Esophagus muscularis mucosa (tissue), 4 donors: ENCODE measurements around the gene CNGA4. TPM values are rescaled to one million over a fixed set of nuclear protein-coding genes. Genes with fewer than 3 reads are reported as not detected.

Source experiments
- DNase-seq: peaks from one replicate; pipeline ENCODE4 v3.0.0-alpha.2; 2017; ENCODE audit errors: extremely low spot score
- H3K27ac ChIP-seq, 4 donors: fragments of 200-600 bp; sonication (generic); replicated peaks in 1 of 4; 1 replicate in 3 of 4; 2 replicates in 1 of 4; pipeline ENCODE4 v1.5.1; 2016 to 2019; ENCODE audit warnings: mild to moderate bottlenecking in 1 of 4
- H3K27me3 ChIP-seq, 4 donors: fragments of 200-600 bp; sonication (generic); one replicate each; pipeline versions ENCODE4 v1.5.1 to v1.6.0; 2016 to 2019
- H3K36me3 ChIP-seq, 4 donors: fragments of 200-600 bp; sonication (generic); one replicate each; pipeline ENCODE4 v1.5.1; 2016 to 2019
- H3K4me1 ChIP-seq, 4 donors: fragments of 200-600 bp; sonication (generic); one replicate each; pipeline ENCODE4 v1.5.1; 2016 to 2019
- H3K4me3 ChIP-seq, 4 donors: fragments of 200-600 bp; sonication (generic); 1 replicate in 2 of 4; 2 replicates in 2 of 4; pipeline ENCODE4 v1.5.1; 2016 to 2019; ENCODE audit warnings: mild to moderate bottlenecking in 4 of 4, moderate library complexity in 1 of 4
- H3K9me3 ChIP-seq, 4 donors: fragments of 200-600 bp; sonication (generic); 1 replicate in 3 of 4; 2 replicates in 1 of 4; pipeline ENCODE4 v1.5.1; 2016 to 2019
- CTCF ChIP-seq, 3 experiments: fragments of 200-600 bp in 2 of 3; fragments of 450-650 bp in 1 of 3; sonication (generic) in 2 of 3; IDR thresholded peaks; one replicate each; pipeline ENCODE4 v1.5.1; 2017 to 2019; ENCODE audit warnings: antibody characterized with exemption in 3 of 3, mild to moderate bottlenecking in 2 of 3, moderate library complexity in 1 of 3
- EP300 ChIP-seq: sonication (generic); formaldehyde crosslinking; IDR thresholded peaks from one replicate; pipeline ENCODE4 v1.6.1; 2017; ENCODE audit warnings: antibody characterized with exemption
- POLR2A ChIP-seq: fragments of 450-650 bp; IDR thresholded peaks from one replicate; pipeline ENCODE4 v1.6.1; 2017; ENCODE audit warnings: antibody characterized with exemption, moderate library complexity, mild to moderate bottlenecking, low read depth
- POLR2AphosphoS5 ChIP-seq, 2 donors: sonication (generic); formaldehyde crosslinking; IDR thresholded peaks; one replicate each; pipeline ENCODE4 v1.6.1; 2017; ENCODE audit warnings: antibody characterized with exemption in 2 of 2
- WGBS: methylation state at CpG from one replicate; pipeline ENCODE4 v1.1.5; 2018; 5-methylcytosine and 5-hydroxymethylcytosine counted together
- intact Hi-C: fragments of 100-400 bp; cut with DNase I; formaldehyde crosslinking; loops from one replicate; pipeline ENCODE4 v1.15.1; 2023
- total RNA-seq, 4 donors: library from RNA; depleted of rRNA; stranded (reverse); fragments of >200 nt; gene quantifications; one replicate each; pipeline versions ENCODE4 v1.1.0 to v1.2.1, GENCODE V29; 2016

Gene CNGA4
- total RNA-seq, 4 donors from 2014 or later = not detected

- no peaks in the 10 kb centered on the region for H3K9me3 ChIP-seq
- H3K4me3 ChIP-seq = no peak overlapping the region
- intact Hi-C loops = no loop called here
- H3K4me1 ChIP-seq = peaks cover 9 to 21% (median 19%) of the 10 kb centered on the region in 4 donors
- TF ChIP-seq CTCF (IDR thresholded peaks at IDR 0.05) (no peak), POLR2AphosphoS5 (IDR thresholded peaks at IDR 0.05) (no peak), POLR2A (no peak), EP300 (no peak)
- H3K27me3 ChIP-seq = peaks cover 0 to 14% (median 0%) of the 10 kb centered on the region in 4 donors
- no peak for DNase-seq
- 96% methylated on average over 5 of the region's 5 CpGs for WGBS
- H3K36me3 ChIP-seq = no peaks in the 10 kb centered on the region
- H3K27ac ChIP-seq = no peak overlapping the region
These were observed 1.1 kb upstream of the CNGA4 start for GRCh38 chr11:6237761-6238302.

- intact Hi-C loops = no loop called here
- TF ChIP-seq EP300 = no peak
- TF ChIP-seq POLR2AphosphoS5 (IDR thresholded peaks at IDR 0.05) = no peak
- no peak for TF ChIP-seq POLR2A
- TF ChIP-seq CTCF (IDR thresholded peaks at IDR 0.05) = no peak
- no peaks in the 10 kb centered on the region for H3K36me3 ChIP-seq
- peaks cover 0 to 18% (median 0%) of the 10 kb centered on the region in 4 donors for H3K27me3 ChIP-seq
- H3K4me3 ChIP-seq = no peak overlapping the region
- peaks cover 0 to 6% (median 6%) of the 10 kb centered on the region in 4 donors for H3K4me1 ChIP-seq
- 95% methylated on average over 28 of the region's 28 CpGs for WGBS
- no peak for DNase-seq
- H3K9me3 ChIP-seq = no peaks in the 10 kb centered on the region
- no peak overlapping the region for H3K27ac ChIP-seq
These were observed 1.2 kb downstream of the CNGA4 start for GRCh38 chr11:6240139-6240538.

GRCh38 chr11:6240781-6241180 is 1.9 kb downstream of the CNGA4 start:
- H3K9me3 ChIP-seq = no peaks in the 10 kb centered on the region

GRCh38 chr11:6241316-6241715 is 2.4 kb downstream of the CNGA4 start:
- Histone ChIP-seq H3K27me3 (peaks cover 0 to 18% (median 0%) of the 10 kb centered on the region in 4 donors), H3K27ac (no peak overlapping the region), H3K4me3 (no peak overlapping the region), H3K9me3 (no peaks in the 10 kb centered on the region), H3K4me1 (no peaks in the 10 kb centered on the region), H3K36me3 (no peaks in the 10 kb centered on the region)
- no peak for DNase-seq
- TF ChIP-seq POLR2AphosphoS5 (IDR thresholded peaks at IDR 0.05) = no peak
- WGBS = 93% methylated on average over 6 of the region's 7 CpGs
- intact Hi-C loops = no loop called here

More at GRCh38 chr11:6240781-6241180, 1.9 kb downstream of the CNGA4 start:
- no peak overlapping the region for H3K4me3 ChIP-seq
- H3K36me3 ChIP-seq = no peaks in the 10 kb centered on the region
- intact Hi-C loops = no loop called here
- 92% methylated on average over 1 of the region's 1 CpG for WGBS
- DNase-seq = no peak
- H3K27me3 ChIP-seq = peaks cover 0 to 18% (median 0%) of the 10 kb centered on the region in 4 donors
- H3K27ac ChIP-seq = no peak overlapping the region
- no peak for TF ChIP-seq POLR2A
- no peak for TF ChIP-seq EP300
- TF ChIP-seq CTCF (IDR thresholded peaks at IDR 0.05) = no peak
- no peak for TF ChIP-seq POLR2AphosphoS5 (IDR thresholded peaks at IDR 0.05)
- H3K4me1 ChIP-seq = peaks cover 0 to under 1% (median 0%) of the 10 kb centered on the region in 4 donors

- DNase-seq = no peak
- no peaks in the 10 kb centered on the region for H3K36me3 ChIP-seq
- intact Hi-C loops = no loop called here
- no peak overlapping the region for H3K27ac ChIP-seq
- H3K27me3 ChIP-seq = peaks cover 0 to 14% (median 0%) of the 10 kb centered on the region in 4 donors
- H3K9me3 ChIP-seq = no peaks in the 10 kb centered on the region
- H3K4me3 ChIP-seq = no peak overlapping the region
- H3K4me1 ChIP-seq = peaks cover 0 to 5% (median 0%) of the 10 kb centered on the region in 4 donors
- TF ChIP-seq POLR2A (no peak), POLR2AphosphoS5 (IDR thresholded peaks at IDR 0.05) (no peak), CTCF (IDR thresholded peaks at IDR 0.05) (no peak), EP300 (no peak)
- 92% methylated on average over 2 of the region's 2 CpGs for WGBS
These were observed 6.6 kb downstream of the CNGA4 start for GRCh38 chr11:6245536-6245935.
